ENCODE data around the gene ELMO3.

GRCh38 chr16:67228034-67228785, 29.3 kb downstream of the ELMO3 start:
- TF ChIP-seq ZBTB8A (tag by site-specific recombination; IDR thresholded peaks at IDR 0.05) (no peak), CTCF (tag by site-specific recombination; IDR thresholded peaks at IDR 0.05) (no peak)
- TF ChIP-seq, protein P1, sequence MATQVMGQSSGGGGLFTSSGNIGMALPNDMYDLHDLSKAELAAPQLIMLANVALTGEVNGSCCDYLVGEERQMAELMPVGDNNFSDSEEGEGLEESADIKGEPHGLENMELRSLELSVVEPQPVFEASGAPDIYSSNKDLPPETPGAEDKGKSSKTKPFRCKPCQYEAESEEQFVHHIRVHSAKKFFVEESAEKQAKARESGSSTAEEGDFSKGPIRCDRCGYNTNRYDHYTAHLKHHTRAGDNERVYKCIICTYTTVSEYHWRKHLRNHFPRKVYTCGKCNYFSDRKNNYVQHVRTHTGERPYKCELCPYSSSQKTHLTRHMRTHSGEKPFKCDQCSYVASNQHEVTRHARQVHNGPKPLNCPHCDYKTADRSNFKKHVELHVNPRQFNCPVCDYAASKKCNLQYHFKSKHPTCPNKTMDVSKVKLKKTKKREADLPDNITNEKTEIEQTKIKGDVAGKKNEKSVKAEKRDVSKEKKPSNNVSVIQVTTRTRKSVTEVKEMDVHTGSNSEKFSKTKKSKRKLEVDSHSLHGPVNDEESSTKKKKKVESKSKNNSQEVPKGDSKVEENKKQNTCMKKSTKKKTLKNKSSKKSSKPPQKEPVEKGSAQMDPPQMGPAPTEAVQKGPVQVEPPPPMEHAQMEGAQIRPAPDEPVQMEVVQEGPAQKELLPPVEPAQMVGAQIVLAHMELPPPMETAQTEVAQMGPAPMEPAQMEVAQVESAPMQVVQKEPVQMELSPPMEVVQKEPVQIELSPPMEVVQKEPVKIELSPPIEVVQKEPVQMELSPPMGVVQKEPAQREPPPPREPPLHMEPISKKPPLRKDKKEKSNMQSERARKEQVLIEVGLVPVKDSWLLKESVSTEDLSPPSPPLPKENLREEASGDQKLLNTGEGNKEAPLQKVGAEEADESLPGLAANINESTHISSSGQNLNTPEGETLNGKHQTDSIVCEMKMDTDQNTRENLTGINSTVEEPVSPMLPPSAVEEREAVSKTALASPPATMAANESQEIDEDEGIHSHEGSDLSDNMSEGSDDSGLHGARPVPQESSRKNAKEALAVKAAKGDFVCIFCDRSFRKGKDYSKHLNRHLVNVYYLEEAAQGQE (tag by site-specific recombination; IDR thresholded peaks at IDR 0.05), result no peak
